ENCODE data around the gene IKZF3. TPM values are rescaled to one million over a fixed set of nuclear protein-coding genes. Genes with fewer than 3 reads are reported as not detected.

The IKZF3 gene
- polyA plus RNA-seq, 1 donor from 2014 or later = not detected

DNA sequence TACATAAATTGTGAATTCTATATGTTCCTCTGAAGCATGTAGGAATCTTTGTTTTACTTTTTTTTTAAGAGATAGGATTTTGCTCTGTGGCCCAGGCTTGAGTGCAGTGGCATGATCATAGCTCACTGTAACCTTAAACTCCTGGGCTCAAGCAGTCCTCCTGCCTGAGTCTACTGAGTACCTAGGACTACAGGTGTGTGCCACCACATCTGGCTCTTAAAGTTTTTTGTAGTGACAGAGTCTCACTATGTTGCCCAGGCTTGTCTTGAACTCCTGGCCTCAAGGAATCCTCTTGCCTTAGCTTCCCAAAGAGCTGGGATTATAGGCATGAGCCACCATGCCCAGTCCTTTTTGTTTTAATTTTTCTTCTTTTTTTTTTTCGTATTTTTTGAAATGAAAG lies 25.3 kb downstream of the IKZF3 start:
- TF ChIP-seq RAD21 (conservative IDR thresholded peaks at IDR 0.05) (no peak), POLR2AphosphoS5 (IDR thresholded peaks at IDR 0.05) (no peak), CTCF (IDR thresholded peaks at IDR 0.05; ENCODE audit: poor library complexity, severe bottlenecking) (no peak), REST (IDR thresholded peaks at IDR 0.05; ENCODE audit: borderline replicate concordance) (no peak), EZH2 (IDR thresholded peaks at IDR 0.05; ENCODE audit: borderline replicate concordance, insufficient read depth, low read length, poor library complexity, severe bottlenecking) (no peak), SMC3 (conservative IDR thresholded peaks at IDR 0.05; ENCODE audit: poor library complexity) (no peak), TAF1 (IDR thresholded peaks at IDR 0.05; ENCODE audit: low read depth) (no peak)
- Histone ChIP-seq H3K79me2 (replicated peaks; ENCODE audit: insufficient read depth, low read length) (no peaks in the 10 kb centered on the region), H2AFZ (ENCODE audit: low read depth, low read length) (no peak overlapping the region), H3K27me3 (ENCODE audit: insufficient read depth, low read depth, low read length) (no peaks in the 10 kb centered on the region), H3K4me2 (ENCODE audit: low read length) (no peak overlapping the region), H3K27ac (ENCODE audit: low read length) (no peak overlapping the region), H4K20me1 (ENCODE audit: insufficient read depth) (no peaks in the 10 kb centered on the region), H3K9me2 (ENCODE audit: insufficient read depth, low read length) (no peaks in the 10 kb centered on the region), H3K9ac (ENCODE audit: low read length) (no peak overlapping the region), H3F3A (ENCODE audit: insufficient read depth, low read length, poor library complexity, severe bottlenecking) (no peaks in the 10 kb centered on the region), H3K4me3 (ENCODE audit: low read length) (no peak overlapping the region), H3K9me3 (ENCODE audit: low read length) (no peaks in the 10 kb centered on the region), H3K36me3 (ENCODE audit: insufficient read depth, low read length) (no peaks in the 10 kb centered on the region)

GRCh38 chr17:39838057-39838456 lies 26.1 kb downstream of the IKZF3 start:
- no peaks in the 10 kb centered on the region for H4K20me1 ChIP-seq (ENCODE audit: insufficient read depth)
- H3K4me3 ChIP-seq (ENCODE audit: low read length) = no peak overlapping the region
- no peaks in the 10 kb centered on the region for H3F3A ChIP-seq (ENCODE audit: insufficient read depth, low read length, poor library complexity, severe bottlenecking)
- H3K4me2 ChIP-seq (ENCODE audit: low read length) = no peak overlapping the region
- H3K27ac ChIP-seq (ENCODE audit: low read length) = no peak overlapping the region
- TF ChIP-seq REST (IDR thresholded peaks at IDR 0.05; ENCODE audit: borderline replicate concordance) (no peak), MXI1 (conservative IDR thresholded peaks at IDR 0.05; ENCODE audit: poor library complexity, severe bottlenecking) (no peak)
- H2AFZ ChIP-seq (ENCODE audit: low read depth, low read length) = no peak overlapping the region
- H3K27me3 ChIP-seq (ENCODE audit: insufficient read depth, low read depth, low read length) = no peaks in the 10 kb centered on the region
- no peaks in the 10 kb centered on the region for H3K36me3 ChIP-seq (ENCODE audit: insufficient read depth, low read length)
- H3K79me2 ChIP-seq (replicated peaks; ENCODE audit: insufficient read depth, low read length) = no peaks in the 10 kb centered on the region
- no peak overlapping the region for H3K9ac ChIP-seq (ENCODE audit: low read length)
- H3K9me2 ChIP-seq (ENCODE audit: insufficient read depth, low read length) = no peaks in the 10 kb centered on the region
- no peaks in the 10 kb centered on the region for H3K9me3 ChIP-seq (ENCODE audit: low read length)

Data from neural cell (in vitro differentiated cells).